Endodermal cell (in vitro differentiated cells): ENCODE results near the gene ENC1. TPM values are rescaled to one million over a fixed set of nuclear protein-coding genes. Genes with fewer than 3 reads are reported as not detected.

ENCODE experiments used
- DNase-seq: peaks from one replicate; pipeline ENCODE4 v3.0.0-alpha.2; 2017
- H3K27ac ChIP-seq: 2 replicates; pipeline ENCODE4 v1.5.1; 2013; ENCODE audit warnings: mild to moderate bottlenecking, low read depth, low read length, moderate library complexity
- H3K27me3 ChIP-seq: 2 replicates; pipeline ENCODE4 v1.6.1; 2013; ENCODE audit warnings: mild to moderate bottlenecking, low read length, moderate library complexity; ENCODE audit not compliant: insufficient read depth, control insufficient read depth, poor library complexity, severe bottlenecking
- H3K36me3 ChIP-seq: 2 replicates; pipeline ENCODE4 v1.7.0; 2013; ENCODE audit warnings: mild to moderate bottlenecking, low read length, moderate library complexity; ENCODE audit not compliant: control insufficient read depth, insufficient read depth
- H3K4me1 ChIP-seq: one replicate; pipeline ENCODE4 v1.7.0; 2013; ENCODE audit warnings: low read length; ENCODE audit not compliant: control insufficient read depth, insufficient read depth
- H3K4me3 ChIP-seq: 2 replicates; pipeline ENCODE4 v1.5.1; 2013; ENCODE audit warnings: mild to moderate bottlenecking, low read length, moderate library complexity
- H3K9ac ChIP-seq: 2 replicates; pipeline ENCODE4 v1.6.1; 2013; ENCODE audit warnings: mild to moderate bottlenecking, low read length, moderate library complexity; ENCODE audit not compliant: poor library complexity, severe bottlenecking; ENCODE audit errors: extremely low read depth
- H3K9me3 ChIP-seq: 2 replicates; pipeline ENCODE4 v1.6.1; 2013; ENCODE audit warnings: mild to moderate bottlenecking, low read length, moderate library complexity; ENCODE audit not compliant: control insufficient read depth
- H3K27ac Mint-ChIP-seq: 2 replicates; pipeline ENCODE4 v1.8.0; 2020; ENCODE audit warnings: mixed read lengths
- H3K27me3 Mint-ChIP-seq: 2 replicates; pipeline ENCODE4 v1.8.0; 2021; ENCODE audit warnings: mild to moderate bottlenecking, mixed read lengths; ENCODE audit not compliant: insufficient read depth
- H3K36me3 Mint-ChIP-seq: 2 replicates; pipeline ENCODE4 v1.8.0; 2020; ENCODE audit warnings: low read depth, mixed read lengths
- H3K4me1 Mint-ChIP-seq: 2 replicates; pipeline ENCODE4 v1.8.0; 2020; ENCODE audit warnings: mixed read lengths
- H3K4me3 Mint-ChIP-seq: 2 replicates; pipeline ENCODE4 v1.8.0; 2020; ENCODE audit warnings: mild to moderate bottlenecking, moderate library complexity, mixed read lengths
- H3K9me3 Mint-ChIP-seq: 2 replicates; pipeline ENCODE4 v1.8.0; 2020; ENCODE audit warnings: mild to moderate bottlenecking, mixed read lengths
- CTCF ChIP-seq: fragments of 200-600 bp; sonication (generic); conservative IDR thresholded peaks from 2 replicates; pipeline ENCODE4 v1.5.0; 2021; ENCODE audit warnings: antibody characterized with exemption, mild to moderate bottlenecking
- WGBS, 2 experiments: methylation state at CpG; one replicate each; pipeline versions ENCODE4 v1.1.5 to v1.1.7; 2013; ENCODE audit warnings: missing lambda C conversion rate in 2 of 2, mixed read lengths in 1 of 2; ENCODE audit not compliant: insufficient coverage in 1 of 2, insufficient read length in 1 of 2; 5-methylcytosine and 5-hydroxymethylcytosine counted together
- total RNA-seq, 2 donors: library from RNA; stranded (reverse); fragmentation: NEBNext Ultra II Directional in 1 of 2; extraction: Animal tissue kit (Norgen Biotek cat#: 25700) in 1 of 2; gene quantifications; 2 replicates in 1 of 2; 3 replicates in 1 of 2; pipeline ENCODE4 v1.2.1, GENCODE V29; 2021

Gene ENC1
- total RNA-seq, 2 donors from 2014 or later: 64.2 to 70.8 TPM

- Histone ChIP-seq H3K9me3 (peaks cover 2% of the 10 kb centered on the region), H3K36me3 (no peaks in the 10 kb centered on the region), H3K4me1 (no peaks in the 10 kb centered on the region), H3K4me3 (no peak overlapping the region), H3K9ac (no peak overlapping the region), H3K27me3 (no peaks in the 10 kb centered on the region), H3K27ac (no peak overlapping the region)
- no peak overlapping the region for H3K4me3 Mint-ChIP-seq
- WGBS, 2 experiments: 80% methylated on average over 1 of the region's 2 CpGs; no CpG with 5 or more reads in 1 of the 2 experiments
- no peak overlapping the region for H3K27ac Mint-ChIP-seq
- H3K9me3 Mint-ChIP-seq: no peaks in the 10 kb centered on the region
- H3K36me3 Mint-ChIP-seq: no peaks in the 10 kb centered on the region
- H3K4me1 Mint-ChIP-seq: peaks cover 5% of the 10 kb centered on the region
- DNase-seq: no peak
- no peak for TF ChIP-seq CTCF
- no peaks in the 10 kb centered on the region for H3K27me3 Mint-ChIP-seq
These were observed 24.7 kb upstream of the ENC1 start for GRCh38 chr5:74665273-74665672.

- no peaks in the 10 kb centered on the region for H3K4me1 ChIP-seq
- no peaks in the 10 kb centered on the region for H3K9me3 ChIP-seq
- H3K4me3 ChIP-seq: no peak overlapping the region
- WGBS, 2 experiments: 87 to 97% methylated on average over 2 to 5 of the region's 5 CpGs
- Mint-ChIP-seq H3K9me3 (no peaks in the 10 kb centered on the region), H3K36me3 (no peaks in the 10 kb centered on the region), H3K27ac (no peak overlapping the region), H3K4me1 (peaks cover under 1% of the 10 kb centered on the region), H3K27me3 (no peaks in the 10 kb centered on the region), H3K4me3 (no peak overlapping the region)
- H3K36me3 ChIP-seq: no peaks in the 10 kb centered on the region
- H3K27me3 ChIP-seq: no peaks in the 10 kb centered on the region
- TF ChIP-seq CTCF: no peak
- no peak for DNase-seq
- H3K9ac ChIP-seq: no peak overlapping the region
- H3K27ac ChIP-seq: no peak overlapping the region
These were observed 24.0 kb upstream of the ENC1 start for GRCh38 chr5:74664551-74664950.

GRCh38 chr5:74660873-74661272 is 20.3 kb upstream of the ENC1 start:
- no peaks in the 10 kb centered on the region for H3K4me1 ChIP-seq

More at GRCh38 chr5:74660873-74661272, 20.3 kb upstream of the ENC1 start:
- Mint-ChIP-seq H3K36me3 (no peaks in the 10 kb centered on the region), H3K4me1 (no peaks in the 10 kb centered on the region), H3K27ac (no peak overlapping the region), H3K27me3 (no peaks in the 10 kb centered on the region), H3K4me3 (no peak overlapping the region), H3K9me3 (peaks cover 6% of the 10 kb centered on the region)
- H3K9me3 ChIP-seq: peaks cover 5% of the 10 kb centered on the region
- no peak overlapping the region for H3K9ac ChIP-seq
- WGBS, 2 experiments: 80 to 91% methylated on average over 4 to 5 of the region's 5 CpGs
- H3K27me3 ChIP-seq: no peaks in the 10 kb centered on the region
- no peak for TF ChIP-seq CTCF
- no peak overlapping the region for H3K27ac ChIP-seq
- H3K4me3 ChIP-seq: no peak overlapping the region
- no peaks in the 10 kb centered on the region for H3K36me3 ChIP-seq
- DNase-seq: no peak
